NCI-H446 (cell line): Measurements from ENCODE around the gene SNX30.

Experiments
- DNase-seq, 2 experiments: peaks; one replicate each; lab custom pipeline; 2025; lab: John Stamatoyannopoulos, UW

SNX30 gene

GRCh38 chr9:112822618-112823017, 72.1 kb downstream of the SNX30 start:
- no peak for DNase-seq

GRCh38 chr9:112823257-112823656, 72.7 kb downstream of the SNX30 start:
- no peak for DNase-seq

- DNase-seq, result no peak
Observed at GRCh38 chr9:112831281-112831851, 80.8 kb downstream of the SNX30 start.

- no peak for DNase-seq
Observed at GRCh38 chr9:112831969-112832368, 81.4 kb downstream of the SNX30 start.

- no peak for DNase-seq
Observed at GRCh38 chr9:112833081-112833480, 82.5 kb downstream of the SNX30 start.

GRCh38 chr9:112836394-112836793, 85.8 kb downstream of the SNX30 start:
- no peak for DNase-seq

GRCh38 chr9:112838342-112838741, 87.8 kb downstream of the SNX30 start:
- no peak for DNase-seq

- DNase-seq, result no peak
Observed at GRCh38 chr9:112839331-112839730, 88.8 kb downstream of the SNX30 start.

GRCh38 chr9:112841261-112841660, 90.7 kb downstream of the SNX30 start:
- no peak for DNase-seq

GRCh38 chr9:112842555-112842954, 92.0 kb downstream of the SNX30 start:
- DNase-seq, result no peak

GRCh38 chr9:112844771-112845542, 94.4 kb downstream of the SNX30 start:
- DNase-seq, result peak; percentile 38 to 64

GRCh38 chr9:112846528-112847488, 96.2 kb downstream of the SNX30 start:
- DNase-seq, result no peak

GRCh38 chr9:112848316-112849151, 98.0 kb downstream of the SNX30 start:
- DNase-seq, result no peak

- no peak for DNase-seq
Observed at GRCh38 chr9:112849363-112849922, 98.9 kb downstream of the SNX30 start.

GRCh38 chr9:112850840-112851239, 100.3 kb downstream of the SNX30 start:
- no peak for DNase-seq

GRCh38 chr9:112852741-112853504, 102.4 kb downstream of the SNX30 start:
- DNase-seq, result no peak

GRCh38 chr9:112853882-112854585, 103.5 kb downstream of the SNX30 start:
- no peak for DNase-seq

GRCh38 chr9:112854657-112855056, 104.1 kb downstream of the SNX30 start:
- DNase-seq, result no peak

GRCh38 chr9:112856200-112856599, 105.6 kb downstream of the SNX30 start:
- DNase-seq, result no peak

- peak in 1 of 2 experiments; percentile 2 for DNase-seq
Observed at GRCh38 chr9:112856843-112857242, 106.3 kb downstream of the SNX30 start.
